ENCODE results near the gene SHH.

The SHH gene

DNA sequence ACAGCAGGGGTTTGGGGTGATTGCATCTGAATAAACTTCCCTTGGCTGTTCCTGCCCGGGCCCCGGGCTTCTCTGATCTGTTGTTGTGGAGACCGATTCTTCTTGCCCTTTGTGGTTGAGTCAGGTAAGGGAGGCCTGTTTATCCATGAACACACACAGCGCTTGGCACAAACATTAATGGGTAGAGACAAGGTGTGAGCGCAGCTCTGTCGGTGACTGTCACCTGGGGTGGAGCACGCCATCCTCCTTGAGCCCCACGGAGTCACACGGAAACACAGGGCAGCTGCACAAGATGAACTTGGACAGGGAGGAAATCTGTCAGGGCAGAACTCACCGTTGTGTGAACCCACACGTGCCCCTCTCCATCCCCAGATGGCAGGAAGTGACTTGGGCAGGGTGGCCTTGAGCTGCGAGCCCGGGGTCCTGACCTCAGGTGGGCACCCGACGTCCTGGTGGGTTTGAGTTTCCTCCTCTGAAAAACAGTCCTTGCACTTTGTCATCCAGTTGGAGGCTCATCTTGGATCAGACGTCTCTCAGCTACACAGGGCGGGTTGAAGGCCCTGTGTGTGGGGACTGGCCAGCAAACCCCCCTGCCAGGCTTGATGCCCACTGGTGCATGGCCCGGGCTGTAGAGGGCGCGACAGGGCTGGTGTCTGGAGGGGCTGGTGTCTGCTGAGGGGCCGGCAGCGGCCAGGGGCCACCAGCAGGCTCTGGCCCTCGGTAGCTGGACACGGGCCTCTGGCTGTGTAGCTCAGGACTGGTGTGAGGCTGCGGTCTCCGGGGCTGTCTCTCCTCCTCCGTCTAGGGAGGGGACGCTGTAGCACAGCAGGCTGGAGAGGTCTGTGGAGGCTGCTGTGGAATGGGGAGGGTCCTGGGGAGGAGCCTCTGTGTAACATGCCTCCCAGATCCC lies 24.2 kb upstream of the SHH start:
- Histone ChIP-seq H3K4me3 (ENCODE audit: low read length) (no peak overlapping the region), H3K4me1 (ENCODE audit: control insufficient read depth, low read depth, low read length) (no peaks in the 10 kb centered on the region), H3K79me1 (ENCODE audit: low read length) (no peaks in the 10 kb centered on the region), H4K8ac (ENCODE audit: low read depth, low read length) (no peak overlapping the region), H2BK15ac (replicated peaks; ENCODE audit: low read depth) (no peak overlapping the region), H3K23ac (ENCODE audit: low read length) (no peak overlapping the region), H3K4ac (ENCODE audit: low read depth, low read length) (no peak overlapping the region), H3K36me3 (ENCODE audit: control insufficient read depth, insufficient read depth, low read length) (no peaks in the 10 kb centered on the region), H3K27me3 (ENCODE audit: insufficient read depth, low read length, poor library complexity) (no peaks in the 10 kb centered on the region), H2BK5ac (ENCODE audit: low read length) (no peak overlapping the region), H3K56ac (ENCODE audit: low read length) (no peak overlapping the region), H2BK120ac (ENCODE audit: low read depth, low read length) (no peak overlapping the region), H4K5ac (ENCODE audit: low read length) (no peak overlapping the region), H3K79me2 (ENCODE audit: control insufficient read depth, insufficient read depth, low read length) (no peaks in the 10 kb centered on the region), H3K18ac (ENCODE audit: low read length) (no peak overlapping the region), H3K4me2 (ENCODE audit: low read length) (no peak overlapping the region), H3K9ac (ENCODE audit: low read length) (no peak overlapping the region), H2AK5ac (ENCODE audit: low read length) (no peak overlapping the region), H3K27ac (ENCODE audit: low read depth, low read length) (no peak overlapping the region)
- no CpG with 5 or more reads among the region's 28 CpGs for WGBS (ENCODE audit: extremely low coverage, insufficient coverage, low lambda C conversion rate)
- DNase-seq = no peak

DNA sequence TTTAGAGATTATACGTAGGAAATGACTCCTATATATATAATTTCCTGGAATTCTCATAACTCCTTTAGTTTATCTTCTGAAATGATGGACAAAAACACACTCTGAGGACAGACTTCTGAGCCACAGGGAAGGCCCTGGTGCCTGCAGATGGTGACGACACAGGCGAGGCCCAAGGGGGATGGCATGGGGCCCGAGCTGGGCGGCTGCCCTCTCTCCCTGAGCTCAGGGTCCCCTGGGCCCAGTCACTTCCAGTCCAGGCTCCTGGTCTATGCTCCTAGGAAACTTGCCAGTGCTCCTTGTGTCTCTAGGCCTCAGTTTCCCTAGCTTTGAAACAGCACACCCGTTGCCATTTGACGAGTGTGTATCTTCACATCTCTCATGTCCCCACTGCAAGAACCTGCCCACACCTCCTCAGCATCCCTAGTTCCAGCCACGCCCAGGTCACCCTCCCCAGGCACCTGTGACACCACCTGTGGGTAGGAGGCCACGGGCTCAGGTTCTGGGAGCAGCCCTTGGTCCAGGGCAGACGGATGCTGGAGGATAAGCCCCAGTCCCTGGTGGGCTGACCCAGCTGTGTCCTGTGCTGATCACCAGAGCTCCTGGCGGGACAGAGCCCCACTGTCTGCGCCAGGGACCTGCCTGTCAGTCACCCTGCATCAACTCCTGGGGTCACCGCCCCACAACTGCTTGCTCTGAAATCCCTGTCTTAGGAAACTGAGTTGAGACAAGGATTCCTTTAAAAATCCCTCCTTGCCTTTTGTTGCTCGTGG lies 23.4 kb upstream of the SHH start:
- H3K79me1 ChIP-seq (ENCODE audit: low read length) = no peaks in the 10 kb centered on the region
- DNase-seq = no peak
- H3K4me1 ChIP-seq (ENCODE audit: control insufficient read depth, low read depth, low read length) = no peaks in the 10 kb centered on the region
- no peak overlapping the region for H2BK15ac ChIP-seq (replicated peaks; ENCODE audit: low read depth)
- H2BK5ac ChIP-seq (ENCODE audit: low read length) = no peak overlapping the region
- no peak overlapping the region for H2AK5ac ChIP-seq (ENCODE audit: low read length)
- WGBS (ENCODE audit: extremely low coverage, insufficient coverage, low lambda C conversion rate) = no CpG with 5 or more reads among the region's 14 CpGs
- no peak overlapping the region for H3K18ac ChIP-seq (ENCODE audit: low read length)
- H3K27me3 ChIP-seq (ENCODE audit: insufficient read depth, low read length, poor library complexity) = no peaks in the 10 kb centered on the region
- H4K5ac ChIP-seq (ENCODE audit: low read length) = no peak overlapping the region
- no peak overlapping the region for H3K27ac ChIP-seq (ENCODE audit: low read depth, low read length)
- H4K8ac ChIP-seq (ENCODE audit: low read depth, low read length) = no peak overlapping the region
- H3K9ac ChIP-seq (ENCODE audit: low read length) = no peak overlapping the region
- H3K4ac ChIP-seq (ENCODE audit: low read depth, low read length) = no peak overlapping the region
- no peak overlapping the region for H3K23ac ChIP-seq (ENCODE audit: low read length)
- no peak overlapping the region for H3K4me3 ChIP-seq (ENCODE audit: low read length)
- H3K79me2 ChIP-seq (ENCODE audit: control insufficient read depth, insufficient read depth, low read length) = no peaks in the 10 kb centered on the region
- H3K4me2 ChIP-seq (ENCODE audit: low read length) = no peak overlapping the region
- no peak overlapping the region for H2BK120ac ChIP-seq (ENCODE audit: low read depth, low read length)
- H3K36me3 ChIP-seq (ENCODE audit: control insufficient read depth, insufficient read depth, low read length) = no peaks in the 10 kb centered on the region
- no peak overlapping the region for H3K56ac ChIP-seq (ENCODE audit: low read length)

- no peak overlapping the region for H2BK5ac ChIP-seq (ENCODE audit: low read length)
- no peak overlapping the region for H3K56ac ChIP-seq (ENCODE audit: low read length)
- H2AK5ac ChIP-seq (ENCODE audit: low read length) = no peak overlapping the region
- H3K23ac ChIP-seq (ENCODE audit: low read length) = no peak overlapping the region
- H3K9ac ChIP-seq (ENCODE audit: low read length) = no peak overlapping the region
- WGBS (ENCODE audit: extremely low coverage, insufficient coverage, low lambda C conversion rate) = no CpG with 5 or more reads among the region's 16 CpGs
- no peak overlapping the region for H3K4ac ChIP-seq (ENCODE audit: low read depth, low read length)
- H3K36me3 ChIP-seq (ENCODE audit: control insufficient read depth, insufficient read depth, low read length) = no peaks in the 10 kb centered on the region
- H2BK120ac ChIP-seq (ENCODE audit: low read depth, low read length) = no peak overlapping the region
- no peaks in the 10 kb centered on the region for H3K27me3 ChIP-seq (ENCODE audit: insufficient read depth, low read length, poor library complexity)
- no peak overlapping the region for H4K8ac ChIP-seq (ENCODE audit: low read depth, low read length)
- no peak overlapping the region for H4K5ac ChIP-seq (ENCODE audit: low read length)
- H2BK15ac ChIP-seq (replicated peaks; ENCODE audit: low read depth) = no peak overlapping the region
- no peak for DNase-seq
- H3K4me3 ChIP-seq (ENCODE audit: low read length) = no peak overlapping the region
- no peak overlapping the region for H3K18ac ChIP-seq (ENCODE audit: low read length)
- H3K79me1 ChIP-seq (ENCODE audit: low read length) = no peaks in the 10 kb centered on the region
- no peaks in the 10 kb centered on the region for H3K79me2 ChIP-seq (ENCODE audit: control insufficient read depth, insufficient read depth, low read length)
- no peaks in the 10 kb centered on the region for H3K4me1 ChIP-seq (ENCODE audit: control insufficient read depth, low read depth, low read length)
- H3K4me2 ChIP-seq (ENCODE audit: low read length) = no peak overlapping the region
- no peak overlapping the region for H3K27ac ChIP-seq (ENCODE audit: low read depth, low read length)
These were observed 22.3 kb upstream of the SHH start for GRCh38 chr7:155834486-155835048.

DNA sequence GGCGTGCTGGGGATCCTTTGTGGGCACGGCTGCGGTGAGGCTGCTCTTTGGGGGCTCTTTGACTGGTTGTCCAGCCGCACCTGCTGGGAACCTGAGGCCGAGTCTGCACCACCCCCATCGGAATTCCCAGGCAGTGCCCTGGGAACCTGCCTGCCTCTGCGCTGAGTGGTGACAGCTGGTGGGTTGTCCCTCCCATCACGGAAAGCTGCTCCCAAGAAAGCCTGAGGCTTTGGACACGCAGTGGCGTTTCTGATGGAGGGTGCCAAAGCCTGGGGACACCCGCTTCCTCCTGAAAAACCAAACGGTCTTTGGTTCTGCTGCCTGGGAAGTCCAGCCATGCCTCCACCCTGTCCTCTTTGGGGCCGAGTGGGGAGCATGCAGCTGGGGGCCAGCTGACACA lies 21.4 kb upstream of the SHH start:
- H4K8ac ChIP-seq (ENCODE audit: low read depth, low read length) = no peak overlapping the region
- no peaks in the 10 kb centered on the region for H3K4me1 ChIP-seq (ENCODE audit: control insufficient read depth, low read depth, low read length)
- no peak overlapping the region for H2BK15ac ChIP-seq (replicated peaks; ENCODE audit: low read depth)
- no peak overlapping the region for H2BK120ac ChIP-seq (ENCODE audit: low read depth, low read length)
- no peak overlapping the region for H3K56ac ChIP-seq (ENCODE audit: low read length)
- H2BK5ac ChIP-seq (ENCODE audit: low read length) = no peak overlapping the region
- no peak overlapping the region for H4K5ac ChIP-seq (ENCODE audit: low read length)
- no peak overlapping the region for H3K4me2 ChIP-seq (ENCODE audit: low read length)
- no peak overlapping the region for H3K9ac ChIP-seq (ENCODE audit: low read length)
- H2AK5ac ChIP-seq (ENCODE audit: low read length) = no peak overlapping the region
- H3K79me1 ChIP-seq (ENCODE audit: low read length) = no peaks in the 10 kb centered on the region
- no peaks in the 10 kb centered on the region for H3K36me3 ChIP-seq (ENCODE audit: control insufficient read depth, insufficient read depth, low read length)
- WGBS (ENCODE audit: extremely low coverage, insufficient coverage, low lambda C conversion rate) = no CpG with 5 or more reads among the region's 13 CpGs
- DNase-seq = no peak
- no peak overlapping the region for H3K18ac ChIP-seq (ENCODE audit: low read length)
- H3K4me3 ChIP-seq (ENCODE audit: low read length) = no peak overlapping the region
- no peaks in the 10 kb centered on the region for H3K27me3 ChIP-seq (ENCODE audit: insufficient read depth, low read length, poor library complexity)
- no peak overlapping the region for H3K4ac ChIP-seq (ENCODE audit: low read depth, low read length)
- no peak overlapping the region for H3K27ac ChIP-seq (ENCODE audit: low read depth, low read length)
- H3K79me2 ChIP-seq (ENCODE audit: control insufficient read depth, insufficient read depth, low read length) = no peaks in the 10 kb centered on the region
- H3K23ac ChIP-seq (ENCODE audit: low read length) = no peak overlapping the region

DNA sequence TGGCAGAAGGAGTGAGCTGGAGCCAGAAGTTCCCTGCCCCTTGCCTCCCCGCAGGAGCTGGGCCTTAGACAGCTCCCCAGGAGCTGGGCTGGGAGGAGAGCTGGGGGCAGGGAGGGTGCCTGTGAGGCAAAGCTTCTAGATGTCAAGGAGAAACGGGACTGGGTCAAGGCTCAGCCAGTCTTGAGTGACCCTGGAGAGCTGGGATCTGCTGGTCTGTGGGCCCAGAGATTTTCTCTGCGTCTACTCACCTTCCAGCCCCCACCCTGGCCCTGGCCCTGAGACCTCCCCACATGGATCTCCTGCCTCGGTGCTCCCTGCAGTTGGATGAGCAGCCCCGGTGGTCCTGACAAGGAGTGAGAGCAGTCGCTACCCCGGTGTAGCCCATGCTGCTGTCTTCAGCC lies 20.3 kb upstream of the SHH start:
- Histone ChIP-seq H3K27me3 (ENCODE audit: insufficient read depth, low read length, poor library complexity) (no peaks in the 10 kb centered on the region), H3K79me1 (ENCODE audit: low read length) (no peaks in the 10 kb centered on the region), H3K56ac (ENCODE audit: low read length) (no peak overlapping the region), H3K36me3 (ENCODE audit: control insufficient read depth, insufficient read depth, low read length) (no peaks in the 10 kb centered on the region), H4K8ac (ENCODE audit: low read depth, low read length) (no peak overlapping the region), H3K18ac (ENCODE audit: low read length) (no peak overlapping the region), H3K4me1 (ENCODE audit: control insufficient read depth, low read depth, low read length) (no peaks in the 10 kb centered on the region), H3K79me2 (ENCODE audit: control insufficient read depth, insufficient read depth, low read length) (no peaks in the 10 kb centered on the region), H4K5ac (ENCODE audit: low read length) (no peak overlapping the region), H2AK5ac (ENCODE audit: low read length) (no peak overlapping the region), H3K4me2 (ENCODE audit: low read length) (no peak overlapping the region), H2BK120ac (ENCODE audit: low read depth, low read length) (no peak overlapping the region), H3K4me3 (ENCODE audit: low read length) (no peak overlapping the region), H3K4ac (ENCODE audit: low read depth, low read length) (no peak overlapping the region), H2BK15ac (replicated peaks; ENCODE audit: low read depth) (no peak overlapping the region), H2BK5ac (ENCODE audit: low read length) (no peak overlapping the region), H3K23ac (ENCODE audit: low read length) (no peak overlapping the region), H3K27ac (ENCODE audit: low read depth, low read length) (no peak overlapping the region), H3K9ac (ENCODE audit: low read length) (no peak overlapping the region)
- no CpG with 5 or more reads among the region's 7 CpGs for WGBS (ENCODE audit: extremely low coverage, insufficient coverage, low lambda C conversion rate)
- DNase-seq = no peak

All from mesendoderm (in vitro differentiated cells).